ENCODE results near the gene WDR18. TPM values are rescaled to one million over a fixed set of nuclear protein-coding genes. Genes with fewer than 3 reads are reported as not detected.

The WDR18 gene
- total and polyA plus RNA-seq, 4 donors, result 24.3 to 45.3 (median 37.7) TPM

GRCh38 chr19:989381-990081 lies 5.4 kb downstream of the WDR18 start:
- TF ChIP-seq FOXA2 (IDR thresholded peaks at IDR 0.05), result no peak
- TF ChIP-seq ATF3 (IDR thresholded peaks at IDR 0.05), result no peak
- no peak for TF ChIP-seq FOXA1 (IDR thresholded peaks at IDR 0.05)
- no peak for TF ChIP-seq SP1 (IDR thresholded peaks at IDR 0.05)
- no peak for TF ChIP-seq GABPA (IDR thresholded peaks at IDR 0.05 in 1 of 2, conservative IDR thresholded peaks at IDR 0.05 in 1 of 2)
- no peak for TF ChIP-seq YY1 (IDR thresholded peaks at IDR 0.05)
- no peak for TF ChIP-seq CTCF (IDR thresholded peaks at IDR 0.05; ENCODE audit: low read depth, low read length, missing input control)
- no peak for TF ChIP-seq EGR1 (IDR thresholded peaks at IDR 0.05; ENCODE audit: low read depth in 2 of 2)
- TF ChIP-seq JUND (IDR thresholded peaks at IDR 0.05), result no peak
- TF ChIP-seq RXRA (IDR thresholded peaks at IDR 0.05), result no peak
- TF ChIP-seq NR2F2 (IDR thresholded peaks at IDR 0.05), result no peak
- no peak for TF ChIP-seq ZBTB33 (IDR thresholded peaks at IDR 0.05)
- no peak for TF ChIP-seq HNF4G (IDR thresholded peaks at IDR 0.05)
- TF ChIP-seq HNF4A (conservative IDR thresholded peaks at IDR 0.05), result no peak
- TF ChIP-seq REST (IDR thresholded peaks at IDR 0.05), result no peak
- TF ChIP-seq TAF1 (conservative IDR thresholded peaks at IDR 0.05), result no peak
- Histone ChIP-seq H3K27ac (ENCODE audit: low read depth in 1 of 2, low read length in 2 of 2) (no peak overlapping the region), H3K4me3 (ENCODE audit: low read depth in 1 of 3, low read length in 3 of 3) (no peak overlapping the region), H3K27me3 (ENCODE audit: control insufficient read depth in 4 of 4, insufficient read depth in 4 of 4, low read length in 3 of 4) (no peaks in the 10 kb centered on the region), H3K36me3 (ENCODE audit: control insufficient read depth in 4 of 4, insufficient read depth in 3 of 4, low read depth in 1 of 4, low read length in 3 of 4) (peaks cover 0 to 11% (median 6%) of the 10 kb centered on the region in 4 donors), H3K9me3 (ENCODE audit: control insufficient read depth in 4 of 4, low read length in 3 of 4) (no peaks in the 10 kb centered on the region), H3K4me1 (ENCODE audit: control insufficient read depth in 4 of 4, insufficient read depth in 4 of 4, low read length in 3 of 4) (peaks cover 12 to 33% (median 26%) of the 10 kb centered on the region in 4 donors), H3K9ac (ENCODE audit: low read depth in 1 of 2, low read length in 2 of 2) (no peak overlapping the region)
- DNase-seq (ENCODE audit: low spot score), result no peak
- 93% methylated on average over 25 of the region's 25 CpGs for WGBS
